CD4-positive, alpha-beta T cell treated with Interleukin-15 for 4 hours (primary cell): Measurements from ENCODE around the gene SCN2B.
A peak's percentile ranks its signal among the peaks of the same experiment; 100 is the strongest.

Experiments
- DNase-seq: peaks from one replicate; pipeline ENCODE4 v3.0.0-alpha.2; 2020; ENCODE audit warnings: low spot score

SCN2B gene

DNA sequence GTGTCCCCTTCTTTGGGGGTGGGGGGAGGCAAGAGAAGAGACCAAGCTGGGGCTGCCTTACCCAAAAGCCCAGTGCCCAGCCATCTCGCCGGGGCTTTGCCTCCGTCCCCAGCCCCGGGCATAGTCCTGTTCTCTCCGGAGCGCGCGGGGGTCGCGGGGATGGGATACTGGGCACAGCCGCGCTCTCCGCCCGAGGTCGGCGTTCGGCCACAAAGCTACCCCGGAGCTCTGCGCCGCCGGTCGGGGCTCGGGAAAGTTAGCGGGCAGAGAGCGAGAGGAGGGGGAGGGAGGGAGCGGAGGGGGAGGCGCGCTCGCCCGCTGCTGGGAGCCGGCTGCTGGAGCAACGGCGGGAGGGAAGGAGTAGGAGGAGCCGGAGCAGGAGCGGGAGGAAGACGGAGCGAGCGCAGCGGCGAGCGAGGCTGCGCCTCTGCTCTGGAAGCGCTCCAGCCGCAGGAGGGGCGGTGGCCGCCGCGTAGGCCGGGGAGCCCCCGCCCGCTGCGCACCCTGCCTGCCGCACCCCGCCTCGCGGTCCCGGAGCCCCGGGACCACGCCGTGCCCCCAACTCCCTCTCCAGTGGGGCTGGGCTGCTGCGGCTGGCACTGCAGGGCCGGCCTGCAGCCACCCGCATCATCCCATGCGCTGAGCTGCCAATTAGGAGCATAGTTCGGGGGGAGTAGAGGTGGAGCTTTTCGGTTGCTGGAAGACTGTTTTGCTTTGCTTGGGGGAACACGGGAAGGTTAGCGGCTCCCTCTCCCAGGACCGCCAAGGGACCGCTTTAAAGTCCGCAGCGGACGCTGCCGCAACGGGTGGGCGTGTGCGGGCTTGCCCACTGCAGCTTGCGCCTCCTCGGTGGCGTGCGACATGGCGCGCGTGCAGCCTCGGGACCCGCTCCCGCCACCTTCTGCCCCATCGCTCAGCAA is 23.6 kb downstream of the SCN2B start, which contains the start of gene SCN4B:
SCN4B (minus strand) TSS at position 272 of the 920 bp plus-strand sequence; CDS start at position 122, 150 bp downstream.
- no peak for DNase-seq

DNA sequence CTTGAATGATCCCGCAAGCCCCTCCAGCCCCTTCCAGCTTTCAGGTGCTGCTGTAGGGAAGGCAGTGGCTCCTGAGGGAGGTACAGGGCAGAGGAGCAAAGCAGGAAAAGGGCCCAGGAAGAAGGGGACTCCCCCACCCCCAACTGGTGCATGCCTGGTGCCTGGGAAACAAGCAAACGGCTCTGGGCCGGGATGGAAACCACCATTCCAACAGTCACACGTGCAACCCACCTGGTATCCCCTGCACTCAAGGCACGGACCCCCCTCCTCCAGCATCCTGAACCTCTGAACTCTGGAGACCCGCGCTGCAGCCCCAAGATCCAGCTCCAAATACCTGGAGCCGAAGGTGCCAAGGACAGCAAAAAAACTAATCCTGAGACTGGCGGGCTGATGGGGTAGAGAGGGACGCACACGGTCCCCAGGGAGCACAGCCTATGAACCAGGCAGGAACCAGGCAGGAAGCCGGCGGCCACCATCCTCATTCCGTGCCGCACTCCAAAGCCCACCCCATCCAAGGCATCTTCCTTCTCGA is 24.4 kb downstream of the SCN2B start:
- DNase-seq = no peak

DNA sequence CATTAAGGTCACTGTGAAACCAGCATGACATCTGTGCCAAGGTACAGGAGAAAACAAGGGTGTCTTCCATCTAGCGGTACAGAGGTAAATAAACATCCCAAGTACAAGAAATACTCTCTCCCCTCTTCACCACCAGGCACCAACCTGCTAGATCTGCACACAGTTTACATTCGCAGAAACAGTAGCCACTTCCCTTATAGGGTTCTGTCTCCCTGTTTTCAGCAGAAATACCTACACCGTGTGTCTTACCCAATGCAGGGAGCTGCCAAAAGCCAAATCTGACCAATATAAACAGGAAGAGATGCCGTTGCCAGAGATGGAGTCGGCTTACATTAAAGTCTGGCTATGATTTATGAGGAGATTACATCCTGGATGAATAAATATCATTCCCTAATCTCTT is 25.0 kb downstream of the SCN2B start:
- DNase-seq = no peak

DNA sequence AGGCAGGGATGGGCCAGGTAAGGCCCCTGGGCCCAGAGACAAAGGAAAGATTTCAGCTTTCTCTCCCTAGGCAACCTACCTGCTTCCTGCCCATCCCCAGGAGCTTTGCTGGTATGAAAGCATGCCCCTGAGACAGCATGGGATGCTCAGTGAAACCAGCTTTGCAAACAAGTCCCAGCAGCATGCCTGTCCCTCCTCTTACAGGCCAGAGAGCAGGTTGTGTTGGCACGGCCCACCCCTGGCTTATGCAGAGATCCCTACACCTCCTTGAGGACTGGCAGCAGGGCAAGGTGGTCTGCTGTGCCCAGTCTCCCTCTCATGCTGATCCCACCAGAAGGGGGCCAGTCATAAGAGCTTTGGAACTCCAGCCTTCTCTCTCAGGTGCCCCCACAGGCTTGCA is 26.9 kb downstream of the SCN2B start:
- no peak for DNase-seq

DNA sequence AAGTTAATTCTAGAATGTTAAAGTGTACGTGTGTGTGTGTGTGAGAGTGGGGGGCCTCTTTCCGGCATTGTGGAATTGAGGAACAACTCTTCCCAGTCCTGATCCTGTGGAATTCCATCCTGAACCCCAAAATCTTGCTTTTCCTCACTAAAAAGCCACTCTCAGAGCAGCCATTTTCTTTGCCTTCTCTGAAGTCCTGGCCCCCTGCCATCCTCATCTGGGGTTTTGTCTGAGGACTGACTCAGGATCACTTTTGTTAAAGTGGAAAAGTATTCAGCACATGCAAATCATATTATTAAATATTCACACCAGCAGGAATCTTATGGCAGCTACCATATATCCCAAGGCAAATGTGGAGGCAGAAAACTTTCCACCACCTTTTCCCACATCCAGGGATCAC is 27.6 kb downstream of the SCN2B start:
- DNase-seq = no peak

DNA sequence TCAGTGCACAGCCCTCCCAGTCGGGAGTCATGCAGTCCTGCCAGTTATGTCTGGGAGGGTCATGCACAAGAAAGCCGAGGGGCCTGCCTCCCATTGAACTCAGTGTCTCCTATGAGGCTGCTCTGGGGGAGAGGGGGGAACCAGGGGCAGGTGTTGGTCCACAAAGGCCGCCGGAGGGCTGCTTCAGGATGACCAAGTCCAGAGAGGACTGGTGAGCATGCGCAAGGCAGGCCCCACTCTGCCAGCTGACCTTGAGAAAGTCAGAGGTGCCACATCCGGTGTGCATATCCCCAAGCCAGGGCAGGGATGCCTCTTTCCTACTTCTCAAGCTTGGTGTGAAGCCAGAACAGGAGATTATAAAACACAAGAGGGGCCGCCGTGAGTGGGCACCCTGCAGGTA is 28.2 kb downstream of the SCN2B start:
- DNase-seq = no peak

DNA sequence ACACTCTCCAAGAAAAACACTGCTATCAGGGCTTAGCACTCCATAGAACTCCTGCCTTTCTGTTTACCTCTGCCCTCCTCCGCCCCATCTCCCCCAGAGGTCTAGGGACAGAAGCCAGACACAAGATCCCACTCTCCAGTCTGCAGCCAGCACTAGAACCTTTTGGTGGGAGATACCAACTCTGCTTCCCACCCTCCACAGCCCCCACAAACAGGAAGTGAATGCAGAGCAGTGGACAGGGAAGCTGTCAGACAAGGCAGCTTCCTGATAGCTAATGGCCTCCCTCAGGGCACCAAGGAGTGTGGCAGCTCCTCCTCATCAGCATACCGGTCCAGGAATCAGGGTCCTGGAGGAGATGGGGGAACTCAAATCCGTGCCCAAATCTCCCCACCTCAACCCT is 28.9 kb downstream of the SCN2B start:
- DNase-seq = no peak

DNA sequence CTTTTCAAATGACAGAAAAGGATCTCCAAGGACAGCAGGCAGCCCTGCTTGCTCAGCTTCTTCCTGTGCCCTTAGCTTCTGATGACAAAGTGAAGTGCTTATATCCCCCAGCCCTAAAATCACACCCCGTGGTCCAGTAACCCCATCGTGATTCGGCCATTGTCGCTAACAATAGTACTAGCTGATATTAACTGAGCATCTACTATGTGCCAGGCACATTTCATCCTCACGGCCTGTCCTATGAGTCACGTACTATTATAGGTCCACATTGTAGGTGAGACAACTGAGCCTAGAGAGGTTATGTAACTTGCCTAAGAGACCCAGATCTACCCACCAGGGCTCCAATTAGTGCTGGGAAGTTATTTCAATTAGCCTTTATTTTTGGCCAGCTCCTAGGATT is 29.9 kb downstream of the SCN2B start:
- DNase-seq = no peak

DNA sequence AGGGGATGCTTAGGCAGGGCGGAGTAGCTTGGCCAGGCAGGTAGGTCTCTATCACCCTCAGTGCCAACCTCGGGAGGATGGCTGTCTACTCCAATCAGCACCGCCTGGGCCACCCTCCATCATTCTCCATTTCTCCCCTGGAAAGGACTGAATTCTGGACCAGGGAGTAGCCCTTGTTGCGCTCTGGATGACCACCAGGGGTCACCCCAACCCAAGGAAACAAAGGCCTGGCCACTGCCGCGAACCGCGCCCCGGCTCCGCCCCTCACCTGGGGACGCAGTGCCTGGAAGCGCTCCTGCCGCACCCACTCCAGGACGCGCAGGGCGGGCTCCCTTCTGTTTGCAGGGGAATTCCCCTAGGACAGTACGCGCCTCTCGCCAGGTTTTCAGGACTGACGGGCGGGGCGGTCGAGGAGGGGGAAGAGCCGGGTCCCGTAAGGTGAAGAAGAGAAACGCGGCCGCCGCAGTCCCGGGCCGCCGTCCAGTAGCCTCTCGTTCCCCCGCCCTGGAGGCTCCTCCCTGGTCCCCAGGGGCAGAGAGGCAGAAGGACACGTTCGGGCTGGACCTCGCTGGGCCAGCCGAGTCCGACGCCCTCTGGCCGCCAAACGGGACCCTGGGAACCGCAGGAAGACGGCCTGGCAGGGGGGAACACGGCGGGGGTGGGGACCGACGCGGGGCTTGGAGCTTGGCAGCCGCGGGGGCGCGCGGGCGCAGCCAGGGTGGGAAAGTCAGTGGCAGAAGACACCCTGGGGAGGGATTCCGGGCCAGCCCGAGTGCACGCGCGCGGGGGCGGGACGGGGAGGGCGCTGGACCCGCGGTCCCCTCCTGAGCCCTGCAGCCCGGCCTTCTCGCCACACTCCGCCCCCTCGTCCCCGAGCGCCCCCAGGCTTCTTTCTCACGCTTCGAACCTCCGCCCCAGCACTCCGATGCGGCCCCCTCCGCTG is 30.9 kb downstream of the SCN2B start:
- DNase-seq = peak; percentile 86

DNA sequence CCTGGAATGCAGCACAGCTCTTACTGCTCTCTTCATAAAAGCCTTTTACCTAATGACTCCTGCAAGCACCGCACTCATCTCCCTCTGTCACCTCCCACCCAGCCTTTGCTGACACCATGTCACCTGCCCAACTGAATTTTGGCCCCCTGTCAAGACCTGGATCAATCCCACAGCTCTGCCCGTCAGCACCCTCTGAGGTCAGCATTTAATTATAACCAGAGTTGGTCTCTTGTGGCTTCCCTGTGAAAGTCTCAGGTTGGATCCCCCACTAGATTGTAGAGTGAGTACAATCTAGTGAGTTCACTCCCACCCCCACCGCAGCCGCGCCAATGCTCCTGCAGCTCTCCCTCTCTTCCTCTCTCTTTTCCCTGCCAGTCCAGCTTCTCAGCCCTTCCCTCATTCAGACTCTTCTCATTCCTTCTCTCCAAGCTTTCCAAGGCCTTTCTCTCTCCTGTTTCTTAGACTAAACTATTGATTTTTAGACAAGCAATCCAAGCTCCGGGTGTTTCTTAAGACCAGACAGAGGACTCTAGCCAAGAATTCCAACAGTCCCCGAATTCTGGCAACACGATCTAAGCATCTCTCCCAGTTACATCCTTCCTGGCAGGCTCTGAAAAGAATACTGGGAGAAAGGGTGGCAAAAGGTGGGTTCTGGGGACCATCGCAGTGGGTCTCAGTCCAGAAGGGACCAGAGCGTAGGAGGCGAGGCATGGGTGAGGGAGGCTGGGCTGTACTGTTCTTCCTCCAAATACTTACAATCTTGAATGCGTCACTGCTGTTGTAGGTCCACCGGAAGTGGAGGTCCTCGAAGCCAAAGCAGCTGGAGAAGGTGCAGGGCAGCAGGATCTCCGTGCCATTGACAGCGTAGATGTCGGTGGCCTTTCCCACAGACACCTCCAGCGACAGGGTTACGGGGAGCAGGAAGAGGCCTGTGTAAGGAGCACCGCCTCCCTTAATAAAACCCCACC is 31.9 kb downstream of the SCN2B start:
- DNase-seq = no peak

DNA sequence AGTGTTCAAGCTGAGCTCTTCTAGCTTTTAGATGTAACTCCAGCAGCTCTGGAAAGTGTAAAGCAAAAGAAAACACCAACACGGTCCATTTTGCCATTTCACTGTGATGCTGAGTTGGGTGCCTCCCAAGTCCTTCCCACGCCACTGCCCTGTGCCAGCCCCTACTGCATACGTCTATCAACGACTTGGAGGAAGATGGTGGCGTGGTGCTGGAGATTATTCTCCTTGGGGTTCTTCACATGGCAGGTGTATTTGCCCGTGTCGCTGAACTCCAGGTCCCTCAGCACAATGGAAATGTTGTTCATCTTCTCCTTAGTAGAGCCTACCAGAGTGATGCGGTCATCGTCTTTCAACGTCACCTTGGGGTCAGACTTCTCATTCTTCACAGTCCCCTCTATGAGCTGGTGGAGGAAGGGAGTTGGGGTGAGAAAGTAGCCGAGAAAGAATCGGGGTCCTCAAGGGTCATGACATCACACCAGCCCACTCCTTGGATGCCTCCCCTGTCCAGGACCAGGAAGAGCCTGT is 32.7 kb downstream of the SCN2B start:
- DNase-seq = no peak

DNA sequence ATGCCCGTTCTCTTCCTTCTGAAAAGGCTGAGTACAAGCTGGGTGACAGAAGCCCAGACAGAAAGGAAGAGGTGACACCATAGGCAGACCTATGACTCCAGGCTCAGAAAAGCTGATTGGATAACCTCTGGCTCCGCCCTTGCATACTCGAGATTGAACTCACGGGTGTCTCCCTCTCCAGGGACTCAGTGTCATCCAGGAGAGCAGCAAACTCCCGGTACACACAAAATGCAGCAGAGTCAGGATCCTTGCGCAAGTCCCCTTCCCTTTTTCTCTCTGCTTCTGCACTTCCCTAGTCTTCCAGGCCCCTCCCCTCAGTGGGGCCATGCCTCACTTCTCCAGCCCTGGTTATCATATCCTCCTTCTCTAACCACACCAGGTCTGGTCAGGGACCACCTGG is 33.6 kb downstream of the SCN2B start:
- DNase-seq = no peak

DNA sequence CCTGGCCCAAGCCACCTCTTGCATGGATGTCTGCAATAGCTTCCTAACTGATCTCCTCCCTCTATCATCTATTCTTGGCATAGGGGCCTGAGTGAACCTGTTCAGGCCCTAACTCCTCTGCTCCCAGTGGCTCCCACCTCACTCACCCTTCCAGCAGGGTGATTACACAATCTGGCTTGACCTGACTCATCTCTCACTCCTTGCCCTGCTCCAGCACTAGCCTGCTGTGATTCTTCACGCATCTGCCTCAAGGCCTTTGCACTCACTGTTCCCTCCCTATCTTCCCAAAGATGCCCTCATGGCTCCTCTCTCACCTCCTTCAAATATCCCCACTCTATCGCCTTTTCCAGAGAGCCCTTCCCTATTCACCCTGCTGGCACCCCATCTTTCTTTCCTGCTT is 34.4 kb downstream of the SCN2B start:
- no peak for DNase-seq

DNA sequence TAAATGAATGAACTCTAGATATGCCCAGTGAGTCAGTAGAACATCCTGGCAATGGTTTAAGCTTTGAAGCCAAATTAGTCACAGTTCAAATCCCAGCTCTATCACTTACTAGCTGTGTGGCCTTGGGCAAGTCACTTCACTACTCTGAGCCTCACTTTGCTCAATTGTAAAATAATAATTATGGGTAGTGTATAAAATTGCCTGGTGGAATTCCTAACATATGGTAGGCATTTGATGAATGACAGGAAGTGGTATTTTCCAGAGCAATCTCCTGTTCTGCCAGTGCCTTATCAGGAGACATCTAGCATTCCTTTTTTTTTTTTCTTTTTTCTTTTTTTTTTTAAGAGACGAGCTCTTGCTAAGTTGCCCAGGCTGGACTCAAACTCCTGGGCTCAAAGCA is 36.9 kb downstream of the SCN2B start:
- no peak for DNase-seq

DNA sequence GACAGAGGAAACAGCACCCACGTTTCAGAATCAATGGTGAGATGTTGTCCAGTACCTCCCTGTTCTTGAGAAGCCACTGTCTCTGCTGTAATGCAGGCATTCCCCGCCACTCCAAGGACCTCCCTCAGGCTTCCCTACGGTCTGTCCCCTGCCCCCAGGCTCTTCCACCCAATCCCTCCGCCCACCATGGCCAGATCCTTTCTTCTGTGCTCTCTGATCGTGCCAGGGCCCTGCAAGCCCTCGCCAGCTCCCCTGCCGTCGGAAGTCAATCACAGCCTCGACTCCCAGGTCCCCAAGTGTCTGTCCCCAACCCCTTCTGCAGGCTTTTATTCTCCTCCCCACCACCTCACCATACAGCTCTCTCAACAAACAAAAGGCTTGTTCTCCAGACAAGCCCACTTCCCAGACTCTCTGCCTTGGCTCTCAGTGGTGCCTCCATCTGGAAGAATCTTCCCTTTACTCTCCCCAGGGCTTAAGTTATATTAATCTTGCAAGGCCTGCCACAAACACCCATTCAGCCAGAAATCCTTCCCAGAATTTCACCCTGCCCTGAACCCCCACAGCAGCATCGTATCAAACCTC is 37.5 kb downstream of the SCN2B start:
- DNase-seq = no peak

DNA sequence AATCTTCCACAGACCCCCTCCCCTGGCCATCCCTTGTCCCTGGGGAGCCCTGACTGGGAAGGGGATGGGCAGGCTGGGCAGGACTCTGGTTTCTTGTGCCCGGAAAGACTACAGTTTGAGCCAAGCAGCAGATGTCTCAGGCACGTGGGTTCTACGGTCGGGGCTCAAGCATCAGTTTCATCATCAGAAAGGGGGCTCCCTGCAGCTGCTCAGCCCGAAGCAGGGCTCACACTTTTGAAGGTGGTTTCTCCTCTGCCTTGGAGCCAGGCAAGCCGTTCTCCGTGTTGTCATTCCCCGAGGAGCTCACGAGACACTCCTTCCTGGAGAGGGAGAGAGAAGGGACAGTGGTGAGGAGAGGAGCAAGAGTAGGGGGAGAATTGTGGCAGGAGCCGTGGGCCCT is 39.6 kb downstream of the SCN2B start:
- no peak for DNase-seq

DNA sequence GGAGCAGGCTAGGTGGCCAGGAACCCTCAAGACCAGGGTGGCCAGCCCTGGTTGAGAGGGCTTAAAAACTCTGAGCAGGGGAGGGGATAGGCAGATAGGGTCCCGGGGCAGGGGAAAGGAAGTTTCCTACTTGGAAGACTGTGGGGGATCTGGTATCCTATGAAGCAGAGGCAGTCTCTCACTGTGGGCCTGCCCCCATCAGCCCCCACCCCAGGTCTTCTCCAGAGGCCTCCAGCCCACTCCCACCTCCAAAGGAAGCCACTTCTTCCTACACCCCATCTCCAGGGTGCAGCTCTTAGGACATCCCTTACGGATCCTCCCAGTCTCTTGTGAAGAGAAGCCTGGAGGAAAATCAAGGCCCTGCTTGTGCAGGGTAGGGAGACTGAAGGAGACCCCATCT is 40.1 kb downstream of the SCN2B start:
- DNase-seq = no peak

DNA sequence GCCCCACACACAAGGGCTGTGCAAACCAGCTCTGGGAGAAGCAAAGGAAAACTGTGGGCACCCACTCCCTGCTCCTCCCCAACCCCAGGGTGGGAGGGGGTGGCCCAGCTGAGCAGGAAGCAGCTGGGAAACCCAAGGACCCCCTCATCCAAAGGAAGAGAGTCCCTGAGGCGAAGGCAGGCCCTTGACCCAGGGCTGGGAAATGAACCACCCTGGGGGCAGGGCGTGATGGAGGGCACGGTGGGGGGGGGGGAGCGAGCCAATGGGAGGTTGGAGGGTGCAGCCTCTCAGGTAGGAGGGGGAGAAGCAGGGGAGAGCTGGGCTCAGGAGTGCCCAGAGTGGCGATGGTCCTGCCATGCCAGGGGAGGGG is 40.7 kb downstream of the SCN2B start:
- DNase-seq = no peak

DNA sequence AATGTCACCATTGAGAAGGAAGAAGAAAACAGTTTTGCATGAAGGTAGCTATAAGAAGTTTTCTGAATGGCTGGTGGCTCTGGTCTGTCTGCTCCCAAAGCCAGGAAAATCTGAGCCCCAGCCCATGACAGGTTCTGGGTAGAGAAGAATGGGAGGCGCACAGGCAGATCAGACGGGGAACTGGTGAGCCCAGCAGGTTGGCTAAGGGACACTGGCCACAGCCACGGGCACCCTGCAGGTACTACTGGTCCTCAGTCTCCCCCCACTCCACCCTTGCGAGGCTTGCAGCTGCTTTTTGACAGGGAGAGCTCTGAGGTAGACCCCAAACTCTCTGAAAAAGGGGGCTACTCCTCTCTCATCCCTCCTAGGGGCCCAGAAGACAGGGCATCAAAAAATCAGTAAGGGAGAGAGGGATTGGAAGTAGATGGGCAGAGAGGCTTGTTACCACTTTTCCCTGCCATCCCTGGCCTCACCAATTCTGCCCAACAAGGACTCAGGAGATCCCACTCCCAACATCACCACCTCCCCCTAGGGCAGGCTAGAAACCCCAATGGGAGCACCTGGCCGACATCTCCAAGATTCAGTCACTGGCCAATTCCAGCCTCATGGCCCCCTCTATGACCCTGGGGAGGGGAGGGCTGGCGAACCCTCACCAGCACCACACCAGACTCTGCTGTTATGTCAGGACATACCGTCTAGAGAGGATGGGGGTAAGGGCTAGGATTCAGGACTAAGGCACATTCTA is 41.2 kb downstream of the SCN2B start:
- DNase-seq = no peak

DNA sequence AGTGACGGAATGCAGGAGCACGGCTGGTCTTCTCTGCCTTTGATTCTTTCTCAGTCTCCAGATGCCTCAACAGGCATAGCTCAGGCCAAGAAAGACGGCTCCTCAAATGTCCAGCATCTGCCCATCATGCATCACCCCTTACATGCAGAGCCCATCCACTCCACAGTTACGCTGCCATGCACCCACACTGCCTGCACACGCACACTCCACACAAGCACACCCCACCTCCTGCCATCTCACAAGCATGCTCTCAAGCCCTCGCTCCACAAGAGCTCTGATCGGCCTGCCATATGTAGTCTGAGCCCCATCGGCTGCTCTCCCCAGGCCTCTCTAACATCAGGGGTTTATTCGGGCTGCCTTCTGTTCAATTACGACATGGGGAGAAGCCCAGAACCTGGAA is 42.6 kb downstream of the SCN2B start:
- no peak for DNase-seq
